Fibroblast of pulmonary artery (primary cell): Measurements from ENCODE around the gene PKHD1.

Experiments used
- DNase-seq: peaks from one replicate; pipeline ENCODE4 v3.0.0-alpha.2; 2010; ENCODE audit warnings: low read depth
- H3K4me3 ChIP-seq: replicated peaks from 2 replicates; pipeline ENCODE4 v1.5.1; 2011; ENCODE audit warnings: low read depth, mild to moderate bottlenecking, control low read depth, low read length, moderate library complexity
- CTCF ChIP-seq: IDR thresholded peaks from 2 replicates; pipeline ENCODE4 v1.5.1; 2011; ENCODE audit warnings: mild to moderate bottlenecking, control low read depth, low read length, inconsistent platforms; ENCODE audit errors: missing control alignments

Gene PKHD1

DNA sequence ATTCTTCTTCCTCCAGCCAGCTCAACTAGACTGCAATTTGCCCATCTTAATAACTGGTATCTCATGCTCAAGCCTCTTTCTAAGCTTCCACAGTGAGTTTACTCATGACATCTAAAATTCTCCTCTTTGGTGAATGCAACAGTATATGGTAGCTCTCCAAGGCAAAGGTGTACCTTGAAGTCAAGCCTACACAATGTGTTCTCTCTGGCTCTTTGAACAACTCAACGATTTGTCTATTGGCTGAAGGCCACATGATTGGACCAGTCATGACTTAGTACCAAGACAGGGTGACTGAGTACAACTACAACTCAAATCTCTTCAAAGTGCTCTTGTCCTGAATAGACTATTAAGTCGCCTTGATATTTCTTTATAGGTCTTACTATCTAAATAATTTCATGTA, 199.6 kb downstream of the PKHD1 start:
- H3K4me3 ChIP-seq = no peak overlapping the region
- TF ChIP-seq CTCF = no peak
- no peak for DNase-seq

GRCh38 chr6:51885957-51886356, 201.5 kb downstream of the PKHD1 start:
- TF ChIP-seq CTCF = no peak
- no peak overlapping the region for H3K4me3 ChIP-seq
- DNase-seq = no peak

- no peak for DNase-seq
- TF ChIP-seq CTCF = no peak
- H3K4me3 ChIP-seq = no peak overlapping the region
Observed at GRCh38 chr6:51868591-51869355, 218.6 kb downstream of the PKHD1 start.

- TF ChIP-seq CTCF = no peak
- no peak overlapping the region for H3K4me3 ChIP-seq
- DNase-seq = no peak
Observed at GRCh38 chr6:51866867-51867266, 220.5 kb downstream of the PKHD1 start.

- DNase-seq = no peak
- no peak for TF ChIP-seq CTCF
- no peak overlapping the region for H3K4me3 ChIP-seq
Observed at GRCh38 chr6:51865996-51866395, 221.4 kb downstream of the PKHD1 start.

DNA sequence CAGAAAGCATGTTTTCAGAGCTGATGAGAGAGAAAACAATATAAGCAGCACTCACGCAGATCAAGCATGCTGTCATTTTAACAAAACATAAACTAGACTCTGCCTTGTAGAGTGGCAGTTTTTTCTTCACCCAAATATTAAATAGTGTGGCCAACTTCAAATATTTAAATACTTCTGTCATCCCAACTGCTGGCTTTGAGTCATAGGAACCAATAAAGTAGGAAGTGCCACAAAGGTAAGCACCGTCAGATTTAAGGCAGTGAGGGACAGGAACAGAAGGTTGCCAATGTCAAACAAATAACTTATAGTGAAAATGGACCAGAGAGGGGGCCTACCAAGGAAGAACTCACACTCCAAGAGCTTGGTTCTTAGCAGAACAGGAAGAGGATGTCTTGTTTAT, 222.2 kb downstream of the PKHD1 start:
- no peak for DNase-seq
- H3K4me3 ChIP-seq = no peak overlapping the region
- no peak for TF ChIP-seq CTCF

DNA sequence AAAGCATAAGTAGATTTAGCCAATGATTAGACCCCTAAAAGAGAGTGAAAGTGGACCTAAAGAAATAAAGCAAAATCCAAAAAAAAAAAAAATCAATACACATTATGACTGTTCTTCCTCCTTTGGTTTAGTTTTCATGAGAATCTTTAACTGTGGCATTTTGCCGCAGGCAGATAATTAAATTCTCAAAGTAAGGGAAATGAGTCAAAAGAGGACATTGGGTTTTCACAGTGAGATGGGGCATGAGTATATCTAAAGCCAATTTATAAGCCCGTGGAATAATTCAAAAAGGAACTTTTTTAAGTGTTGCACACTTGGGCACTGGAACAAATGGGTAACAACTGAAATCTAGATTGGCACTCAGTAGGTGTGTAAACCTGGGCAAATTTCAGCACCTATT, 230.3 kb downstream of the PKHD1 start:
- no peak for TF ChIP-seq CTCF
- no peak overlapping the region for H3K4me3 ChIP-seq
- DNase-seq = no peak
